Transverse colon (tissue), 4 donors: ENCODE results near the gene PODXL. TPM values are rescaled to one million over a fixed set of nuclear protein-coding genes. Genes with fewer than 3 reads are reported as not detected.

Experiments
- DNase-seq: peaks from one replicate; pipeline ENCODE4 v3.0.0-alpha.2; 2019
- H3K27ac ChIP-seq, 4 donors: fragments of 200-600 bp; sonication (generic); 2 replicates each; pipeline ENCODE4 v1.5.1; 2016 to 2018; ENCODE audit warnings: inconsistent platforms in 4 of 4
- H3K27me3 ChIP-seq: fragments of 200-600 bp; sonication (generic); 2 replicates; pipeline ENCODE4 v1.5.1; 2017; ENCODE audit warnings: inconsistent platforms
- H3K36me3 ChIP-seq, 4 donors: fragments of 200-600 bp; sonication (generic); 2 replicates each; pipeline ENCODE4 v1.5.1; 2017 to 2019; ENCODE audit warnings: inconsistent platforms in 4 of 4
- H3K4me1 ChIP-seq, 4 donors: fragments of 200-600 bp; sonication (generic); 2 replicates each; pipeline ENCODE4 v1.5.1; 2017 to 2020; ENCODE audit warnings: inconsistent platforms in 4 of 4
- H3K4me3 ChIP-seq, 4 donors: fragments of 200-600 bp; sonication (generic); 1 replicate in 1 of 4; 2 replicates in 3 of 4; pipeline versions ENCODE4 v1.5.1 to v1.6.1; 2017 to 2019; ENCODE audit warnings: inconsistent platforms in 4 of 4
- H3K9me3 ChIP-seq, 2 donors: fragments of 200-600 bp; sonication (generic); 2 replicates each; pipeline ENCODE4 v1.5.1; 2017 to 2019; ENCODE audit warnings: inconsistent platforms in 2 of 2
- CTCF ChIP-seq, 5 experiments: fragments of 200-600 bp in 3 of 5; fragments of 450-650 bp in 2 of 5; sonication (generic) in 3 of 5; IDR thresholded peaks; 1 replicate in 2 of 5; 2 replicates in 3 of 5; pipeline ENCODE4 v1.5.1; 2016 to 2017; ENCODE audit warnings: antibody characterized with exemption in 5 of 5, inconsistent platforms in 3 of 5, mild to moderate bottlenecking in 2 of 5, moderate library complexity in 1 of 5
- EP300 ChIP-seq: sonication (generic); formaldehyde crosslinking; IDR thresholded peaks from one replicate; pipeline ENCODE4 v1.6.1; 2017; ENCODE audit warnings: antibody characterized with exemption, low read depth
- POLR2A ChIP-seq: fragments of 450-650 bp; IDR thresholded peaks from one replicate; pipeline ENCODE4 v1.6.1; 2016; ENCODE audit warnings: antibody characterized with exemption, mild to moderate bottlenecking, moderate library complexity
- POLR2AphosphoS5 ChIP-seq, 3 donors: sonication (generic); formaldehyde crosslinking; IDR thresholded peaks; one replicate each; pipeline ENCODE4 v1.6.1; 2016; ENCODE audit warnings: antibody characterized with exemption in 3 of 3
- WGBS, 2 donors: methylation state at CpG; one replicate each; pipeline ENCODE4 v1.1.5; 2018; ENCODE audit warnings: low coverage in 1 of 2; 5-methylcytosine and 5-hydroxymethylcytosine counted together
- in situ Hi-C, 4 donors: fragments of 200-750 bp; cut with MboI; loops; one replicate each; pipeline versions ENCODE4 v1.15.0 to v1.15.1; 2017; ENCODE audit warnings: low sequenced_read_pairs in 3 of 4, low pct_ligation_motif_present in 1 of 4, low pct_unique_long_range_greater_than_20kb in 1 of 4
- intact Hi-C: fragments of 100-400 bp; cut with DNase I; formaldehyde crosslinking; loops from one replicate; pipeline ENCODE4 v1.15.1; 2023; ENCODE audit warnings: low total_unique reads
- total RNA-seq, 4 donors: library from RNA; depleted of rRNA; stranded (reverse); fragments of >200 nt; gene quantifications; one replicate each; pipeline ENCODE4 v1.1.0, GENCODE V29; 2016

PODXL gene
- total RNA-seq, 4 donors from 2014 or later = 11.7 to 25.8 (median 16.1) TPM

DNA sequence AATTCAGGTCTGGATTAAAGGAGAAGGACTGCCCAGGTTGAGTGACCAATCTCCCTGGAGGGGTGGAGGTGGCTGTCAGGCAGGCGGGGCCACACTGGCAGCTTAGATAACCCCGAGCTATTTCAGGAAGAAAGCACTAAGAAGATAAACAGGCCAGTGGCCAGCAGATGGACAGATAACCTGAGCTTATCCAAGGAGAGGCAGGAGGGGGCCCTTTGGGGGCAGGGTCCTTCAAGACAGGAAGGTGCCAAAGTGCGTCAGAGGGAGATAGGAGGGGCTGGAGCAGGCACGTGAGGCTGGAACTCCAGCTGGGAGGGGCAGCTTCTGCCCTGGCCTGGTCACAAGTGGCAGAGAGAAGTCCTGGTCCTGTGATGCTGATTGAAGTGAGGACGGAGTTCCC is 29.8 kb upstream of the PODXL start:
- Histone ChIP-seq H3K4me3 (no peak overlapping the region), H3K27ac (no peak overlapping the region), H3K4me1 (no peaks in the 10 kb centered on the region), H3K36me3 (no peaks in the 10 kb centered on the region), H3K9me3 (no peaks in the 10 kb centered on the region), H3K27me3 (no peaks in the 10 kb centered on the region)
- intact Hi-C loops = no loop called here
- TF ChIP-seq EP300 (no peak), POLR2AphosphoS5 (IDR thresholded peaks at IDR 0.05) (no peak), POLR2A (no peak), CTCF (IDR thresholded peaks at IDR 0.05) (no peak)
- in situ Hi-C loops = no loop called here
- 38 to 39% methylated on average over 3 to 5 of the region's 5 CpGs for WGBS, 2 donors
- peak; percentile 38 for DNase-seq

DNA sequence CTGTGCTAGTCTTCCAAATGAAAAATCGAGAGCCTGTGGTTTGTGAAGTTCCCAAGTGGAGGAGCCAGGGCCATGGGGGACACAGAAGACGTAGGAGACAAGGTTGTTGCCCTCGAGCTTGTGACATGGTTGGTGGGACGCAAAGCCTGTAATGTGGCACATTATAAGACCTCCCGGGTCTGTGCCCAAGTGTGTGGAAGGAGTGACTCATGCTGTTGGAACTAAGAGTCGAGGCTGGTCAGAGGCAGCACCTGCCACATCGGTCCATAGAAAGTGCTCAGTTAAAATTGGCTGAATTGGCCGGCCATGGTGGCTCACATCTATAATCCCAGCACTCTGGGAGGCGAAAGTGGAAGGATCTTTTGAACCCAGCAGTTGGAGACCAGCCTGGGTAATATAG is 27.0 kb upstream of the PODXL start:
- H3K4me1 ChIP-seq = no peaks in the 10 kb centered on the region
- no peak overlapping the region for H3K4me3 ChIP-seq
- no peak for DNase-seq
- no peaks in the 10 kb centered on the region for H3K27me3 ChIP-seq
- intact Hi-C loops (no loop called here), in situ Hi-C loops (no loop called here)
- no peak for TF ChIP-seq CTCF (IDR thresholded peaks at IDR 0.05)
- no peak for TF ChIP-seq EP300
- no peak for TF ChIP-seq POLR2A
- no peak for TF ChIP-seq POLR2AphosphoS5 (IDR thresholded peaks at IDR 0.05)
- 82 to 84% methylated on average over 5 to 9 of the region's 9 CpGs for WGBS, 2 donors
- no peaks in the 10 kb centered on the region for H3K9me3 ChIP-seq
- no peak overlapping the region for H3K27ac ChIP-seq
- H3K36me3 ChIP-seq = no peaks in the 10 kb centered on the region

GRCh38 chr7:131581241-131582051 is 25.0 kb upstream of the PODXL start:
- in situ Hi-C loops = no loop called here
- no peaks in the 10 kb centered on the region for H3K27me3 ChIP-seq
- H3K4me1 ChIP-seq = no peaks in the 10 kb centered on the region
- H3K9me3 ChIP-seq = no peaks in the 10 kb centered on the region
- WGBS, 2 donors = 62% methylated on average over 16 of the region's 16 CpGs; no CpG with 5 or more reads in 1 of the 2 donors
- H3K4me3 ChIP-seq = no peak overlapping the region
- peak overlapping the region in 2 of 4 donors; percentile 13 to 43 for H3K27ac ChIP-seq
- TF ChIP-seq CTCF (IDR thresholded peaks at IDR 0.05) (no peak), EP300 (no peak), POLR2A (no peak), POLR2AphosphoS5 (IDR thresholded peaks at IDR 0.05) (no peak)
- H3K36me3 ChIP-seq = no peaks in the 10 kb centered on the region
- no peak for DNase-seq
- intact Hi-C loops = no loop called here

GRCh38 chr7:131578602-131579001 is 22.2 kb upstream of the PODXL start:
- 51% methylated on average over 3 of the region's 3 CpGs; no CpG with 5 or more reads in 1 of the 2 donors for WGBS, 2 donors

More at GRCh38 chr7:131578602-131579001, 22.2 kb upstream of the PODXL start:
- no peaks in the 10 kb centered on the region for H3K9me3 ChIP-seq
- intact Hi-C loops (no loop called here), in situ Hi-C loops (no loop called here)
- DNase-seq = no peak
- no peaks in the 10 kb centered on the region for H3K4me1 ChIP-seq
- H3K27me3 ChIP-seq = no peaks in the 10 kb centered on the region
- no peak overlapping the region for H3K4me3 ChIP-seq
- no peaks in the 10 kb centered on the region for H3K36me3 ChIP-seq
- no peak for TF ChIP-seq POLR2A
- TF ChIP-seq POLR2AphosphoS5 (IDR thresholded peaks at IDR 0.05) = no peak
- no peak for TF ChIP-seq CTCF (IDR thresholded peaks at IDR 0.05)
- no peak overlapping the region for H3K27ac ChIP-seq
